Karpas-422 (cell line): ENCODE data around the gene SH3D21. TPM values are rescaled to one million over a fixed set of nuclear protein-coding genes. Genes with fewer than 3 reads are reported as not detected.

Source experiments
- DNase-seq: peaks from one replicate; pipeline ENCODE4 v3.0.0-alpha.2; 2015
- H2AFZ ChIP-seq: fragments of 200-600 bp; sonication (generic); 2 replicates; pipeline ENCODE4 v1.6.1; 2014; ENCODE audit warnings: antibody characterized with exemption, low read length, mixed read lengths
- H3K27ac ChIP-seq: fragments of 200-600 bp; sonication (generic); 2 replicates; pipeline ENCODE4 v1.5.1; 2014; ENCODE audit warnings: mild to moderate bottlenecking, low read length, moderate library complexity
- H3K27me3 ChIP-seq: fragments of 200-600 bp; sonication (generic); 2 replicates; pipeline ENCODE4 v1.6.1; 2014; ENCODE audit warnings: low read length, mixed read lengths
- H3K36me3 ChIP-seq: fragments of 200-600 bp; sonication (generic); 2 replicates; pipeline ENCODE4 v1.6.1; 2014; ENCODE audit warnings: low read length, mixed read lengths; ENCODE audit not compliant: insufficient read depth
- H3K4me1 ChIP-seq: fragments of 200-600 bp; sonication (generic); 2 replicates; pipeline ENCODE4 v1.6.1; 2014; ENCODE audit warnings: mild to moderate bottlenecking, low read length, mixed read lengths
- H3K4me2 ChIP-seq: fragments of 200-600 bp; sonication (generic); 2 replicates; pipeline ENCODE4 v1.6.1; 2014; ENCODE audit warnings: low read length, low read depth, mild to moderate bottlenecking; ENCODE audit not compliant: poor library complexity, severe bottlenecking
- H3K4me3 ChIP-seq: fragments of 200-600 bp; sonication (generic); 2 replicates; pipeline ENCODE4 v1.5.1; 2014; ENCODE audit warnings: mild to moderate bottlenecking, antibody characterized with exemption, low read length, mixed read lengths
- H3K79me2 ChIP-seq: fragments of 200-600 bp; sonication (generic); 2 replicates; pipeline ENCODE4 v1.6.1; 2014; ENCODE audit warnings: mild to moderate bottlenecking, low read length, mixed read lengths
- H3K9ac ChIP-seq: fragments of 200-600 bp; sonication (generic); 2 replicates; pipeline ENCODE4 v1.6.0; 2014; ENCODE audit warnings: low read length
- H3K9me2 ChIP-seq: fragments of 200-600 bp; sonication (generic), shearing (Covaris generic); replicated peaks from 2 replicates; pipeline ENCODE4 v1.6.0; 2014; ENCODE audit warnings: mild to moderate bottlenecking, low read length, moderate library complexity; ENCODE audit not compliant: insufficient read depth
- H3K9me3 ChIP-seq: fragments of 300-700, 200-600 bp; sonication (generic); 2 replicates; pipeline ENCODE4 v1.6.1; 2014; ENCODE audit warnings: low read length, mixed read lengths
- H4K20me1 ChIP-seq: fragments of 200-600 bp; sonication (generic); 2 replicates; pipeline ENCODE4 v1.6.1; 2014; ENCODE audit warnings: mild to moderate bottlenecking, antibody characterized with exemption, low read length, low read depth; ENCODE audit not compliant: insufficient read depth
- total RNA-seq: library from RNA; depleted of rRNA; stranded (reverse); fragments of >200 nt; shearing (Covaris generic); gene quantifications from 2 replicates; pipeline ENCODE4 v1.2.3, GENCODE V29; 2014; ENCODE audit warnings: low replicate concordance

Gene SH3D21
- total RNA-seq, 1 experiment from 2014 or later, result 8.2 TPM

- no peaks in the 10 kb centered on the region for H3K9me2 ChIP-seq
- H3K79me2 ChIP-seq, result no peaks in the 10 kb centered on the region
- peaks cover 4% of the 10 kb centered on the region; the same call in 1 of the 2 replicates for H3K36me3 ChIP-seq
- peak; percentile 77 for DNase-seq
- no peaks in the 10 kb centered on the region for H3K9me3 ChIP-seq
- H3K9ac ChIP-seq, result no peak overlapping the region
- no peak overlapping the region for H2AFZ ChIP-seq
- H3K4me1 ChIP-seq, result no peaks in the 10 kb centered on the region
- no peak overlapping the region for H3K4me3 ChIP-seq
- H3K27ac ChIP-seq, result no peak overlapping the region
- H3K4me2 ChIP-seq, result no peak overlapping the region
- H3K27me3 ChIP-seq, result no peaks in the 10 kb centered on the region
- no peaks in the 10 kb centered on the region for H4K20me1 ChIP-seq
Measured at GRCh38 chr1:36342426-36343185, 36.4 kb downstream of the SH3D21 start.

GRCh38 chr1:36343651-36344394, 37.7 kb downstream of the SH3D21 start:
- Histone ChIP-seq H4K20me1 (no peaks in the 10 kb centered on the region), H3K36me3 (peaks cover 4% of the 10 kb centered on the region; the same call in 1 of the 2 replicates), H3K9me2 (no peaks in the 10 kb centered on the region), H3K27ac (no peak overlapping the region), H3K4me2 (no peak overlapping the region), H3K4me1 (no peaks in the 10 kb centered on the region), H2AFZ (no peak overlapping the region), H3K79me2 (no peaks in the 10 kb centered on the region), H3K9me3 (no peaks in the 10 kb centered on the region), H3K27me3 (no peaks in the 10 kb centered on the region), H3K4me3 (no peak overlapping the region), H3K9ac (no peak overlapping the region)
- DNase-seq, result no peak

- Histone ChIP-seq H3K4me1 (no peaks in the 10 kb centered on the region), H3K9me3 (no peaks in the 10 kb centered on the region), H3K27me3 (no peaks in the 10 kb centered on the region), H3K9ac (no peak overlapping the region), H3K9me2 (no peaks in the 10 kb centered on the region), H2AFZ (no peak overlapping the region), H3K79me2 (no peaks in the 10 kb centered on the region), H4K20me1 (no peaks in the 10 kb centered on the region), H3K27ac (no peak overlapping the region), H3K36me3 (peaks cover 4% of the 10 kb centered on the region; the same call in 1 of the 2 replicates), H3K4me3 (no peak overlapping the region), H3K4me2 (no peak overlapping the region)
- DNase-seq, result no peak
Measured at GRCh38 chr1:36344395-36344680, 38.2 kb downstream of the SH3D21 start.

- no peaks in the 10 kb centered on the region for H3K27me3 ChIP-seq
- no peak overlapping the region for H2AFZ ChIP-seq
- H3K36me3 ChIP-seq, result peaks cover 4% of the 10 kb centered on the region; the same call in 1 of the 2 replicates
- H3K9me3 ChIP-seq, result no peaks in the 10 kb centered on the region
- no peaks in the 10 kb centered on the region for H3K4me1 ChIP-seq
- no peak for DNase-seq
- H3K4me2 ChIP-seq, result no peak overlapping the region
- H3K27ac ChIP-seq, result no peak overlapping the region
- no peak overlapping the region for H3K9ac ChIP-seq
- H3K9me2 ChIP-seq, result no peaks in the 10 kb centered on the region
- H3K79me2 ChIP-seq, result no peaks in the 10 kb centered on the region
- H4K20me1 ChIP-seq, result no peaks in the 10 kb centered on the region
- H3K4me3 ChIP-seq, result no peak overlapping the region
Measured at GRCh38 chr1:36345353-36345752, 39.2 kb downstream of the SH3D21 start.

- Histone ChIP-seq H3K4me2 (no peak overlapping the region), H3K9ac (no peak overlapping the region), H2AFZ (no peak overlapping the region), H3K4me1 (no peaks in the 10 kb centered on the region), H3K27ac (no peak overlapping the region), H3K9me2 (no peaks in the 10 kb centered on the region), H3K36me3 (peaks cover 4% of the 10 kb centered on the region; the same call in 1 of the 2 replicates), H3K9me3 (no peaks in the 10 kb centered on the region), H3K4me3 (no peak overlapping the region), H3K27me3 (no peaks in the 10 kb centered on the region), H4K20me1 (no peaks in the 10 kb centered on the region), H3K79me2 (no peaks in the 10 kb centered on the region)
- no peak for DNase-seq
Measured at GRCh38 chr1:36346741-36347370, 40.7 kb downstream of the SH3D21 start.

GRCh38 chr1:36349241-36349671, 43.1 kb downstream of the SH3D21 start:
- H3K4me1 ChIP-seq, result no peaks in the 10 kb centered on the region
- H3K9ac ChIP-seq, result no peak overlapping the region
- H3K27me3 ChIP-seq, result no peaks in the 10 kb centered on the region
- peaks cover 4% of the 10 kb centered on the region; the same call in 1 of the 2 replicates for H3K36me3 ChIP-seq
- no peaks in the 10 kb centered on the region for H3K9me2 ChIP-seq
- DNase-seq, result no peak
- no peaks in the 10 kb centered on the region for H4K20me1 ChIP-seq
- no peak overlapping the region for H3K4me3 ChIP-seq
- no peak overlapping the region for H3K4me2 ChIP-seq
- no peaks in the 10 kb centered on the region for H3K9me3 ChIP-seq
- no peak overlapping the region for H3K27ac ChIP-seq
- no peaks in the 10 kb centered on the region for H3K79me2 ChIP-seq
- H2AFZ ChIP-seq, result no peak overlapping the region

- no peak overlapping the region for H2AFZ ChIP-seq
- no peak overlapping the region for H3K4me3 ChIP-seq
- H3K36me3 ChIP-seq, result peaks cover 4% of the 10 kb centered on the region; the same call in 1 of the 2 replicates
- H3K27ac ChIP-seq, result no peak overlapping the region
- no peaks in the 10 kb centered on the region for H3K4me1 ChIP-seq
- H3K4me2 ChIP-seq, result no peak overlapping the region
- no peaks in the 10 kb centered on the region for H3K27me3 ChIP-seq
- H4K20me1 ChIP-seq, result no peaks in the 10 kb centered on the region
- no peak overlapping the region for H3K9ac ChIP-seq
- no peak for DNase-seq
- H3K9me3 ChIP-seq, result no peaks in the 10 kb centered on the region
- H3K79me2 ChIP-seq, result no peaks in the 10 kb centered on the region
- no peaks in the 10 kb centered on the region for H3K9me2 ChIP-seq
Measured at GRCh38 chr1:36349839-36350238, 43.7 kb downstream of the SH3D21 start.

GRCh38 chr1:36350659-36351226, 44.6 kb downstream of the SH3D21 start:
- Histone ChIP-seq H3K4me3 (no peak overlapping the region), H3K4me2 (no peak overlapping the region), H3K36me3 (peaks cover 4% of the 10 kb centered on the region; the same call in 1 of the 2 replicates), H3K27ac (no peak overlapping the region), H3K9me3 (no peaks in the 10 kb centered on the region), H3K4me1 (no peaks in the 10 kb centered on the region), H3K9ac (no peak overlapping the region), H4K20me1 (no peaks in the 10 kb centered on the region), H3K9me2 (no peaks in the 10 kb centered on the region), H3K27me3 (no peaks in the 10 kb centered on the region), H3K79me2 (no peaks in the 10 kb centered on the region), H2AFZ (no peak overlapping the region)
- no peak for DNase-seq
